NCI-H2107 (cell line): Measurements from ENCODE around the gene MGP.

Experiments used
- DNase-seq: peaks from one replicate; lab custom pipeline; 2025; lab: John Stamatoyannopoulos, UW

MGP gene

DNA sequence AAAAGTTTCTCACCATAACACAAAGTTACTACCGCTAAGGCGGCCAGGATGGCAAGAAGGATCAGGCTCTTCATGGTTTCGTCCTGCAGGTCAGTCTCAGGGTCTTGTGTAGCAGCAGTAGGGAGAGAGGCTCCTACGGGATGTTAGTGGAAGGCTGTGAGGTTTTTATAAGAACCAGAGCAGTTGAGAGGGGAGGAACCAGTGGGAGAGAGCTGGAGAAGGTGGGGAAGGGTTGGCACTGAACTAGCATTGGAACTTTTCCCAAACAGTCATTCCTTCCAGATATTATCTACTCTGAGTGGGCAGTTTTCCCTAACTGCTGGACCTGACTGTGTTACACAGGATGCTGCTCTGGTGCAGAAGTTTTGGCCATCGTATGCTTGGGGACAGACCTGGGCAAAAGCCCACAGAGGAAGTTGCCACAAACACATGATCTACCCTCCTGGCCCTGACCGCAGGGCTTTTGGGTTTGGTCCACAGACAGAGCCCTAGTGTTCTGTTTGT is at the start of gene MGP:
Gene MGP, minus strand, starts transcription at position 137 of the 504 bp plus-strand sequence. Its CDS starts 63 bp downstream, at position 74.
- DNase-seq = no peak

DNA sequence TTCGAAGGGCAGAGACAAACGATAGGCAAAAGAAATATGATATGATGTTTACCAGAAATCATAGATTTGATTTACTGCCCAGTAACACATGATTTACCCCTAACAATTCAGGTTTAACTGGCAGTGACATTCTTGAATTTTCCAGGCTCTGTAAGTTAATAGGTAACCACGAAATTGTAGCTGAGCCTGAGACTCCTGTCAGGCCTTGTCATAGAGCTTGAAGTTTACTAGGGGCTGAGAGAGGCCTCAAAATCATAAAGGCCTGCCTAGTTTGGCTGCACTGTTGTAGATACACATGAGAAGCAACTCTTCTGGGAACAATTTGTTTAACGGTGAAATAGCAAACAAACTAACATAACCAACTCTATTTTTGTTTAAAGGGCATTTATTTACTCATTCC is 49.4 kb upstream of the MGP start:
- no peak for DNase-seq

DNA sequence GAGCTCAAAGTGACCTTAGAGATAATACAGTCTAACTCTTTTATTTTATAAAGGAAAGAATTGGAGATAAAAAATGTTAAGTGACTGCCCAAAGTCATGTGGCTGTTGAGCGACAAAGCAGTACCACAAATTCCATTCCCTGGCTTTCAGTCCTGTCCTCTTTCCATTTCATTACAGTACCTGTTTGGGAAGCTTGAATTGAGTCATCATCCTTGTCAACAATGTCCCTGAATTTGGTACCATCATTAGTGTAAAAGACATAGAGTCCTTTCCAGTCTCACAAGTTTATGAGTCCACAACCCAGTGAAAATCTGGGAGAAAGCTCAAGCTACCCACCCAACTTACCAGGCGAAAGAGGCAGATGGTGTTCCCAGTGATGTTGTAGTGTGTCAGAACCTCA is 48.9 kb upstream of the MGP start:
- DNase-seq = no peak

DNA sequence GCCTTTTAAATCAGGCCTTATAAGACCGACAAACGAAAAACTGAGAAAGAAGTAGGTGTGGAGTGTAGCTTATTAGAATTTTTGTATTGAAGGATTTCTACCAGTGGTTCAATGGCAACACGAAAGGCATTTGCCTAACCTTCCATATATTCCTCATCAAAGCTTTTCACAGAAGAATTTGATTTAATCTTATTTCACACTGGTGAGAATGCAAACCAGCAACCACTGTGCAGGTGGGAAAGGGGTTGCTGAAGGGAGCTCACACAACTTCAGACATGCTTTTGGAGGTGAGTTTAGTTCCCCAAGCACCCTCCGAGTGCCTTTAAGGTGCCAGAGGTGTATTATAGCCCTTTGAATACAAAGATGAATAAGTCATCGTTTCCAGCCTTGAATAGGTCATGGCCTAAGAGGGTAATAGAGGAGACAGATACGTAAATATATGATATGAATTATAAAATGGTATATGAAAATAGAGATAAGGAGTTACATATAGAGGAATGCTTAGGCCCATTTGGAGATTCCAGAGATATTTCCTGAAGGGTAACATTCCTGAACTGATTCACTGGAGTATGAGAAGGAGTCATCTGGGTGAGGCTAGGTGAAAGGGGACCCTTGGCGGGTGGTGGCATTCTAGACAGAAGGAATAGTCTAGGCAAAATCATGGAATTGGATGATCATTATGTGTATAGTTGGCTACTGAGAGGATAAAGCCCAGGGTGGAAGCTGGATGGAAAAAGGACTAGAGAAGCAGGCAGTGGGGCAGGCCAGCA is 46.3 kb upstream of the MGP start:
- no peak for DNase-seq

DNA sequence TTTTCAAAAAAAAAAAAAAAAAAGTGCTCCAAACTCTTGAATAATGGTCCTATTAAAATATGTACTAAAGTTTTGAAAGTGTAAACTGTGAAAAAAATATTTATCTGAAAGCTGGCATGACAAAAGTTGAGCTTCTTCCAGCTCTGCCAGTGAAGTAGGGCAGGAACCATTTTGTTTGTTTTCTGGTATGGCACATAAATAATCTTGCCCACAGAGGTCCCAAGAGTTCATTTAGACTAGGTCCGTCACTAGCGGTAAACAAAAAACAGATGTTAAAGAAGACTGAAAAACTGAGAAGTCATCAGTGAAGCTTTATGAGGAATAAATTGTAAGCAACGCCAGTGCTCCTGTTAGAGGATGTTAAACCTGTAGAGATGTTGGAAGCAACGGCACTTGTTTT is 45.7 kb upstream of the MGP start:
- no peak for DNase-seq

DNA sequence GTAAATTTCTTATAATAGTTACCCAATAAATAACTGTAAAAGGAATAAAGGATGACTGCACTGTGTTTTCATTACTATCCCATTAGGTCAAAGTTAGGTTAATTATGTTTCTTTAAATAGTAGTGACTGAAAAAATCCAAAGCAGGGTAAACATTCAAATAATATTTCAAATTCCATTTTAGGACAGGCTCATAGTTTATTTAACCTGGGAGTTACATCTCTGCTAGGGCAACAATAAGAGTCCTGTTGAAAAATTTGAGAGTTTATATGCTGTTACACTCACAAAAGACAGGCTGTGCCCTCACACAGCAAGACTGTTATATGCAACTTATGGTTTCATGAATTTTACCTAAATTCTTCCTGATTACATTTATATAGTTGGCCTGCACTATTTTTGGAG is 44.6 kb upstream of the MGP start:
- DNase-seq = no peak

DNA sequence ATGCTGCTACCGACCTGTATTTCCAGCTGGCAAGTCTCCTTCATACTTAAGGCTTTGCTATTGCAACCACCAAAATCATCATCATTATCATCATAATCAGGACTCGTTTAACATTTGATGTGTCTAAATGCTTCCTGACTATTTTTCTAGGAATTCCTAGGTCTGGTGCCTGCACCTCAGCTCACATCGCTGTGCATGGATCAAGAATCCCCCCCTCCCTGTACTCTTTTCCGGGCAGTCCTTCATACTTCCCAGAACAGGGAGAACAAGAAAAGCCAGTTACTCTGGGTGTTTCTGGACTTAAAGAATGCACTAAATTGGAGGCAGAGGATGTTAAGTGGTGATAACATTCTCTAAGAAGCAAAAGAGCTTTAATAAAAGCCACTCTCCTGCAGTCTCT is 43.3 kb upstream of the MGP start:
- no peak for DNase-seq

DNA sequence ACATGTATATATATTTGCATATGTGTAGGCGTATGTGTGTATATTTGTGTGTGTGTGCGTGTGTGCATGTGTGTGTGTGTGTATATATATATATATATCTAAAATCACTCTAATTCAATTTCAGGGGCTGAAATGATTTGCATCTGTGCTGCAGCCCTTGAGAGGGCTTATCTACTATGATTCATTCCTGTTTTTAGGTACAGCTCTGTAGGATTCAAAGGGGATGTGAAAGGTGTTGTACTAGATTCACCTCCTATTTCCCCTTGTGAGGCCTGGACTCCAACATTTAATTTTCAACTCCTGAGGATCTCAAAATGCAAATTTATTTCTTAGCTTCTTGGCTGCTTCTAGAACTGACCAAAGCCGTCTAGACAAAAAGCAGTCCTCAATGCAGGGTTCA is 41.6 kb upstream of the MGP start:
- no peak for DNase-seq

DNA sequence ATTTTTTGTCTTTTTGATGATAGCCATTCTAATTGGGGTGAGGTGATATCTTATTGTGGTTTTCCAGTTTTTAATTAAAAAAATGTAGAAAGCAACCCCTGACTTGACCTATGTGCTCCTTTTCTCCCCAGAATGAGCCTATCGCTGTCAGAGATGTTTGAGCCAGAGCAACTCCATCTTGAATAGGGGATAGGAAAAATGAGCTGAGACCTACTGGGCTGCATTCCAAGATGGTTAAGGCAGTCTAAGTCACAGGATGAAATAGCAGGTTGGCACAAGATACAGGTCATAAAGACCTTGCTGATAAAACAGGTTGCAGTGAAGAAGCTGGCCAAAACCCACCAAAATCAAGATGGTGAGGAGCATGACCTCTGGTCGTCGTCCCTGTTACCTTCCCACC is 38.9 kb upstream of the MGP start:
- no peak for DNase-seq

DNA sequence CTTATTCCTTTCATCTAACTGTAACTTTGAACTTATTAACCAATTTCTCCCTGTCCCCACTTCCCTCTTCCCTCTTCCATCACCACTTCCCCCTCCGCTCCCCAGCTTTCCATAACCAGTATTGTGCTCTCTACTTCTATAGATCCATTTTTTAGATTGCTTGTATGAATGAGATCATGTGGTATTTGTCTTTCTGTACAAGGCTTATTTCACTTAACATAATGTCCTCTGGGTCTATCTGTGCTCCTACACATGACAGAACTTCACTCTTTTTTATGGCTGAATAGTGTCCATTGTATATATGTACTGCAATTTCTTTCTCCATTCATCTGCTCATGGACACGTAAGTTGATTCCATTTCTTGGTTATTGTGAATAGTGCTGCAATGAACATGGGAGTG is 38.3 kb upstream of the MGP start:
- DNase-seq = no peak

DNA sequence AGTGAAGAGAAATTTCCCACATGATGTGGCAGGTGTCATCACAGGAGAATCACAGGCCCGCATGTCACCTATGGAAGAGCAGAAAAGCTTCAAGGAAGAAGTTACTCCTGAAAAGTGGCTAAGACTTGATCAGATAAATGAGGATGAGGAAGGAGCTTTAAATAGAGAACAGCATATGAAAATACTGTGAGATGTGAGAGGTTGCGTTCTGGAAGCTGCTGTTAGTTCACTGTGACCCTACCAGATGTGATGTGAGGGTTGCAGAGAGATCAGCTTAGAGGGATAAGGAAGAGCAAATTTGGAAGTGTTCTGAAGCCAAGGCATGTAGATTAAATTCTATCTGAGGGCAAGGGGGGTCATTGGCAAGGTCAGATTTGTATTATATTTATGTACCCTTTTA is 35.6 kb upstream of the MGP start:
- DNase-seq = no peak

DNA sequence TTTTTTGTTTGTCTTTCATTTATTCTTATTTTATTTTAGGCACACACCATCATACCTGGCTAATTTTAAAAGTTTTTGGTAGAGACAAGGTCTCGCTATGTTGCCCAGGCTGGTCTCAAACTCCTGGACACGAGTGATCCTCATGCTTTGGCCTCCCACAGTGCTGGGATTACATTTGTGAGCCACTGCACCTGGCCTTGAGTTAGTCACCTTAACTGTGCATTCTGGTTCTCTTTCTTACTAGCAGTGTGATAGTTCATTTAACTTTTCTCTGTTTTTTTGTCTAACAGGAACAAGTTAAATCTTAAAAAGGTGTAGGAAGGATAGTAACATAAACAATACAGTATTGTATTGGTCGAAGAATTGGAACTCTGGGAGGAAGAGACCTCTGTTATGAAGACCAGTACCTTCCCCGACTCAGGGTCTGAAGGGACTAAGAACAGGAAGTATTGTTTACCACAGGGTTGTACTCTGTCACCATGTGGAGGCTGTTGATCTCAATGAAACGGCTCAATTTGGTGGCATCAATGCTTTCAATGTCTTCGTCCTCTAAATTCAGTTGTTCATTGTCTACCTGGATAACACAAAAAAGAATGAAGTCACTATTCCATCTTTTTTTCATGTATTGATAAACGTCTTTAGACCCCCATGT is 34.9 kb upstream of the MGP start:
- DNase-seq = no peak

DNA sequence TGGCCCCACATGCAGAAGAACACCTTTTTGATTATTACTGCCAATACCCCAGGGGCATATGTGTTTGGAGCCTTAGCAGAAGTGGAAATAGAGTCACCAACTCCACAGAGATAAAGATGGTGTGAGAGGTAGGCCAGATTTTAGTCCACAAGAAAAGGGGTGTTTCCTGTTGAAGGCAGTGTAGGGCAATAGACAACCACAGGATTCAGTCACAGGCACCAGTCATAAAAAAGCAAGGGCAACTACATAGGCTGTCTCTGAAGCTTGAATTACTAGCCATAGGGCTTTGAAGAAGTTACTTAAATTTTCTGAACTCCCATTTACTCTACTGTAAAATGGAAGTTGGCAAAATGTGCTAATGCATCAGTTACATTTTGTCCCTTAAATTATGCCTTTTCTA is 33.8 kb upstream of the MGP start:
- DNase-seq = no peak

DNA sequence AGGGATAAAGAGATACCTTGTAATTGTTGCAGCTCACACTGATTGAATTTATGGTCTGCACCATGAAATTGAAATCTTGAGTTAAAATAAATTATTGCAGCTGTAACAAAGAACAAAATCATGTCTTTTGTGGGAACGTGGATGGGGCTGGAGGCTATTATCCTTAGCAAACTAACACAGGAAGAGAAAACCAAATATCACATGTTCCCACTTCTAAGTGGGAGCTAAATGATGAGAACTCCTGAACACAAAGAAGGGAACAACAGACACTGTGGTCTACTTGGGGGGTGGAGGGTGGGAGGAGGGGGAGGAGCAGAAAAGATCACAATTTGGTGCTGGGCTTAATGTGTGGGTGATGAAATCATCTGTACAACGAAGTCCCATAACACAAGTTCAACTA is 30.1 kb upstream of the MGP start:
- DNase-seq = no peak

DNA sequence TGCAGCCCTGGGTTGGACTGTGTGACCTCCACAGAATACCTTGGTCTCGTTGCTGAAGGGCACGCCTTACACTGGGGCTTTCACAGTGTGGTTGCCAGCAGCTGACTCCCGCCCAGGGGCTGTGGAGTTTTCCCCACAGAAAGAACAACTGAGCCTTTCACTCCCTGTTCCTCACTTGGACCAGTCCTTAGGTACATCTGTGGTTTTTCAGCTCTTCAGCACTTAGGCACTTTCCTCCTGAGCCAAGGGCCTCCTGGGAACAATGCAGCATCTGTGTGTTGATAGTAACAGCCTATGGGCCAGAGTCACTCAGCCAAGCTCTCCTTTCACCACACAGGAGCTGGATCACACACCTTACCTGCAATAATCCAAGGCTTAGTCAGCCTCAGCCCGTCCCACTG is 27.7 kb upstream of the MGP start:
- DNase-seq = peak; percentile 75

DNA sequence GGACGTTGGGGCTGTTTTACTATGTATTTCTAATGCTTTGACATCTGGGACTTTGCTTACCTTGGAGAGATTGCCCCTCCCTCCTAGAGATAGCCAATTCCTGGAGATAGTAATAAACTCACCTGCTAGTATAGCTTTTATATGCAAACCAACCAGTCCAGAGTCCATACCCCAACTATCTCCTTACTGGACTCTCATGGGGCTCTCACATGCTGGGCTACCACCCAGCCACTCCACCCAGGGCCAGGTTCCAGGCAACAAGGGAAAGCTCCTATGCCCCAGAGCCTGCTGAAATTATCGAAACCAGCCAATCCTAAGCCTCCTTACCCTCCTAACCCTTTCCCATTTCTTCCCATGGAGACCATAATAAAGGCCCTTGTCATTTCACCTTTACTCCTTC is 25.5 kb upstream of the MGP start:
- DNase-seq = no peak

DNA sequence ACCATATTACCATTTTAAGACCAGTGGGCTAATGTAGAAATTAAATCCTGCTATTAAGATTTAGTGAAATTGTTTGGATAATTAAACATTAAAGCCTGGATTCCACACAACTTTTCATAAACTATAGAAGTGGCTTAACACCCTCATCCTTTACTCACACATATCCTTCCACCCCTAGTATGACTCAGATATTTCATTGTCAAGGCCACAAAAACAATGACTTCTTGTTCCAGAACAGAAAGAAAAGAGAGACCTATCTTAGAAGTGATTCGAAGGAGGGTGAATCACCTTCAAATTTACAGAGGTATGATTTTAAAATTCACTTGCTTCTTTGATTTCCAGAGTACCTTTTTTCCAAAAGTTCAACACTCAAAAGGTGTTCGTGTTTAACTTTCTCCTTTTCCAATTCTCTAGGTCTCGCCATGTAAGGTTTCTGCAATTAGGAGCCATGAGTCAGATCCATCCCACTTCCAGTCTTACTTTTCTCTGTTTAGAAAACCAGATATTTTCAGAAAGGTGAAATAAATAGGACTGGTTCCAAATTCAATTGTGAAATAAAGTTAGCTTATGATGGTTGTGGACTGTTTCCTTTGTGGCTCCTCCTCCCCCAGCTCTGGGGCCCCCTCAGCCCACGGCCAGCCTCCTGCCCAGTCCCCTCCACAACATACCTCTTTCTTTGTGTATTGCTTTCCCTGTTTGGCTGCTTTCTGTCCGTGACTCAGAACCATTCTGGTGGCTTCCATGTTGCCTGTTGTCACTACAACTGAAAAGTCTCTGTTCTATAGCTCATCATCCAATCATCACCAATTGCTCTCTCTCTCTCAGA is 24.6 kb upstream of the MGP start:
- no peak for DNase-seq

DNA sequence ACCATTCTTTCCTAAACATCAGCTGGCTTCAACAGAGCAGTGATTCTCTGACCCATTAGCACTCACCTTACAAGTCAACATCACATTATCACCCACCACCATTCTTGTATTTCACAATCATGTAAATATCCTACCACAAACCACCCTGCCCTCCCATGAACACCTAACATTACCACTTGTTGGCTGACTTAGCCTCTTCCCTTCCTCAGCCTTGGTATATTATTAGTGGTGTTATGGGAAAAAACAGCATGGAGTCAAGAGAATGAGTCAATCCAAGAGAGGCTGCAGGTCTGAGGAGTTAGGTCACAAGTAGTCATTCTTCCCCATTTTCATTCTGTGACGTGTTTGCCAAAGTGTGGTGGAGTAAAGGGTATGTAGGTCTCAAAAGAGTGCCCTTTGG is 22.3 kb upstream of the MGP start:
- DNase-seq = no peak

DNA sequence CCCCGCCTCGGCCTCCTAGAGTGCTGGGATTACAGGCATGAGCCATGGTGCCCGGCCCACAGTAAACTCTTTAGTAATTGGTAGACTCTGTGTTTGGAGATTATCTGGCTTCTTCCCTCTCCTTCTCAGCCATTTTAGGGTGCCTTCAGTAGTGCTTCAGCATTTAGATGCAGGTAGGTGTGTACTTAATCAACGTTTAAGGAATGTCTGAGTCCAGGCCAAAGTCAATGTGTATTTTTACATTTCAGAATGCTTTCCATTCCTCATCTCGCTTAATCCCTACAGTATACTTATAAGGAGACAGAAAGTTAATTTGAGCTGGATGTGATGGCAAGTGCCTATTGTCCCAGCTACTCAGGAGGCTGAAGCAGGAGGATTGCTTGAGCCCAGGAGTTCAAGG is 20.5 kb upstream of the MGP start:
- DNase-seq = no peak

DNA sequence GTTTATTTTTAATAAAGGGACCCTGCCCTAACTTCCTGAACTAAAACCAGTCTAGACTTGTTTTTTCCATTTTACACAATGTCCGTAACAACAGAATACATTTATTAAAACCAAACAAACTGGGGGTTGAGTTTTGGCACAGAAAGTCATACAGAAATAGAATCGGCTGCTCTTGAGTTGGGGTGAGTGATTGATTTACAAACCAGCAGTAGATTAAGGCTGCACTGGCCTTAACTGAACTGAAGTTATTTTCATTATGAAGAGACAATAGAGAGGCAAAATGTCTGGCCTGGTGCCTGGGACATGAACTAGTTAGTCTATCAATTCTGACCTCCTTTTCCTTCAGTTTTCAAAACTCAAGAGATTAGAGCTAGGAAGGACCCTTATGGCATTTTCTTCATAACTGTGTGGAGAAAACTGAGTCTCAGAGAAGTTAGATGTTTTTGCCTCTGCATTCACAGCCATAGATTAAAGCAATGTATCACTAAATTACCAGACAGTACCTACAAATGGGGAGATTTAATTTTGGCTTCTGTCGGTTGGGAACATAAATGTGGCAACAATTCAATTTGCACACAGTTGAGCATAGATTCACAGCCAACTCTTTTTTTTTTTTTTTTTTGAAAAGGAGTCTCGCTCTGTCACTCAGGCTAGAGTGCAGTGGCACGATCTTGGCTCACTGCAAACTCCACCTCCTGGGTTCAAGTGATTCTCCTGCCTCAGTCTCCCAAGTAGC is 19.8 kb upstream of the MGP start:
- DNase-seq = no peak

DNA sequence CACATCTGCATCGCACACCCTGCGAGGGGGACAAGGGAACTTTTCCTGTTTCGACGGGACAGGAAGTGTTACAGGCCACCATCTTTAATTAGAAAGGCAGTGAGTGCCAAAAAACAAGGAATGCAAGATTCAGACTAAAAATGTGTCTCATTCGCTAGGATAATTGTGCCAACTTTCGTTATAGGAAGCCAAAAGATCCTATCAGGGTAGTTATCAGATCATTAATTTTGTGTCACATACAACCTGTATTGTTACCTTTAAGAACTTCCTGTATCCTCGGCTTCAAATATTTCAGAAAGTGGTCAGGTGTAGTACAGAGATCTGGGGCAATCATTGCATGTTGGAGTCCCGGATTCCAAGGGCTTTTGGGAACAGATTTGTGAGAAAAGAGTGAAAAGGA is 19.2 kb upstream of the MGP start:
- DNase-seq = no peak

DNA sequence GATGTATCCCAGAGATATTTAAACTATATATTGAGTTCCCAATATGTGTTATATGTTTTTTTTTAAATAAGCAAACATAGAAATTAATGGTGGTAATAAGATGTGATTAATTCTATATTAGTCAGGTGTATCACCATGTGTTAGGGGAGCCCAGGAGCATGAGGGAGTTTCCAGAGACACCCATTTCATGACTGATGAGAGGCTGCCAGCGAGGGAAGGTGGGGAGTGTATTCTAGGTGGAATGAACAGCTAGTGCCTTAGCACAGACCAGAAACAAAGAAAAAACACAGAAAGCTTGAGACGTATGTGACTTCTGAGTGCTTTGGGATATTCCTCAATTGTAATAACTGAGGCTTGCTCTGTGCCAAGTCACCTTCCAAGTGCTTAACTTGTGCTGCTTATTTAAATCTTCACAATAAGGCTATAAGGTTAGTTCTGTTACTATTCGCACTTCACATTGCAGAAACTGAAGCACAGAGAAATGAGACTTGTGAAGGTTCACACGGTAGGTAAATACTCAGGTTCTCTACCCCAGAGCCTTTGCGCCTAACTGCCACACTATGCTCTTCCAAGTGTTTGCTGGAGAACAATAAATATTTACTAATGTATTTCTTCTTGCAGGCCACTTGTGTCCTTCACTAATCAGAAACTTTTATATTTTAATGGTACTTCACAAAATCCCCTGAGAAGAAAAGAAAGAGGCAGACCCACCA is 17.9 kb upstream of the MGP start:
- no peak for DNase-seq
